T-cell (primary cell): Measurements from ENCODE around the gene NAV2. TPM values are rescaled to one million over a fixed set of nuclear protein-coding genes. Genes with fewer than 3 reads are reported as not detected.

Experiments
- ATAC-seq, 4 experiments: fragments of 200-7000 bp in 3 of 4; fragments of 150-1000 bp in 1 of 4; cut with Tn5 transposase; replicated peaks in 1 of 4; 1 replicate in 3 of 4; 2 replicates in 1 of 4; pipeline ENCODE4 v1.10.0; 2021; ENCODE audit warnings: moderate library complexity in 3 of 4, mild to moderate bottlenecking in 2 of 4, moderate number of reproducible peaks in 1 of 4
- CTCF ChIA-PET, 2 donors: fragments of 300-600 bp; sonication (Branson Sonifier 250); formaldehyde crosslinking; loops; one replicate each; lab custom pipeline; 2022; ENCODE audit warnings: antibody characterized with exemption in 2 of 2; lab: Charles Lee
- POLR2A ChIA-PET, 2 donors: fragments of 300-600 bp; sonication (Branson Sonifier 250); formaldehyde crosslinking; loops; one replicate each; lab custom pipeline; 2022; ENCODE audit warnings: antibody characterized with exemption in 2 of 2; lab: Charles Lee
- DNase-seq, 35 experiments: peaks; one replicate each; pipeline versions ENCODE4 v3.0.0 to v3.0.0-alpha.2; 2013 to 2023
- H3K27ac ChIP-seq: one replicate; pipeline ENCODE4 v1.5.1; 2013; ENCODE audit warnings: low read length
- H3K27me3 ChIP-seq, 2 experiments: replicated peaks in 1 of 2; 1 replicate in 1 of 2; 2 replicates in 1 of 2; pipeline versions ENCODE4 v1.6.1 to v1.7.0; 2013; ENCODE audit warnings: low read length in 1 of 2, mixed read lengths in 1 of 2; ENCODE audit not compliant: control insufficient read depth in 2 of 2, insufficient read depth in 2 of 2; ENCODE audit errors: extremely low read depth in 1 of 2
- H3K36me3 ChIP-seq, 2 donors: 1 replicate in 1 of 2; 2 replicates in 1 of 2; pipeline versions ENCODE4 v1.6.1 to v1.7.0; 2013; ENCODE audit warnings: low read length in 1 of 2; ENCODE audit not compliant: control insufficient read depth in 2 of 2, insufficient read depth in 1 of 2; ENCODE audit errors: extremely low read depth in 1 of 2
- H3K4me1 ChIP-seq, 2 experiments: 1 replicate in 1 of 2; 2 replicates in 1 of 2; pipeline versions ENCODE4 v1.6.1 to v1.7.0; 2013; ENCODE audit warnings: low read length in 2 of 2, mixed read lengths in 1 of 2; ENCODE audit not compliant: insufficient read depth in 2 of 2, control insufficient read depth in 1 of 2; ENCODE audit errors: extremely low read depth in 1 of 2
- H3K4me3 ChIP-seq, 2 donors: 1 replicate in 1 of 2; 2 replicates in 1 of 2; pipeline versions ENCODE4 v1.5.1 to v1.7.0; 2013; ENCODE audit warnings: mild to moderate bottlenecking in 2 of 2, low read length in 1 of 2, moderate library complexity in 1 of 2; ENCODE audit not compliant: control insufficient read depth in 1 of 2; ENCODE audit errors: extremely low read depth in 1 of 2
- H3K9me3 ChIP-seq: 2 replicates; pipeline ENCODE4 v1.7.0; 2013
- H3K27ac Mint-ChIP-seq, 2 donors: one replicate each; pipeline ENCODE4 v1.8.0; 2020 to 2021; ENCODE audit warnings: mild to moderate bottlenecking in 2 of 2, mixed read lengths in 2 of 2
- H3K27me3 Mint-ChIP-seq, 2 donors: one replicate each; pipeline ENCODE4 v1.8.0; 2021 to 2022; ENCODE audit warnings: mixed read lengths in 2 of 2
- H3K36me3 Mint-ChIP-seq: one replicate; pipeline ENCODE4 v1.8.0; 2021; ENCODE audit warnings: mixed read lengths
- H3K4me1 Mint-ChIP-seq, 3 donors: one replicate each; pipeline ENCODE4 v1.8.0; 2020 to 2022; ENCODE audit warnings: mixed read lengths in 3 of 3, mild to moderate bottlenecking in 1 of 3
- H3K4me3 Mint-ChIP-seq, 3 donors: one replicate each; pipeline ENCODE4 v1.8.0; 2020 to 2022; ENCODE audit warnings: mild to moderate bottlenecking in 3 of 3, mixed read lengths in 3 of 3, moderate library complexity in 3 of 3
- H3K9me3 Mint-ChIP-seq, 3 donors: one replicate each; pipeline ENCODE4 v1.8.0; 2020 to 2022; ENCODE audit warnings: mixed read lengths in 3 of 3
- WGBS: methylation state at CpG from one replicate; pipeline ENCODE4 v1.1.5; 2013; ENCODE audit warnings: missing lambda C conversion rate; ENCODE audit not compliant: insufficient coverage; 5-methylcytosine and 5-hydroxymethylcytosine counted together
- total RNA-seq, 35 experiments: library from RNA in 6 of 35; stranded (reverse) in 6 of 35; fragments of 120-200 nt in 1 of 35; gene quantifications; one replicate each; pipeline versions ENCODE4 v1.2.1 to v1.2.4 and lab custom pipeline; 2013 to 2026

The NAV2 gene
- total RNA-seq, 5 donors from 2014 or later (not counting 1 experiment from before 2014, with no cell fraction given), result 0.55 to 3.0 (median 1.8) TPM

GRCh38 chr11:19725379-19726079 lies 12.9 kb downstream of the NAV2 start:
- H3K36me3 Mint-ChIP-seq, result no peaks in the 10 kb centered on the region
- CTCF ChIA-PET, result no interaction called here
- no peaks in the 10 kb centered on the region for H3K9me3 ChIP-seq
- H3K27ac ChIP-seq, result no peak overlapping the region
- no peak for ATAC-seq
- peaks cover 0 to 3% of the 10 kb centered on the region in 2 experiments for H3K27me3 ChIP-seq
- H3K27ac Mint-ChIP-seq, result peak overlapping the region; percentile 93 to 94
- DNase-seq, result no peak
- H3K36me3 ChIP-seq, result no peaks in the 10 kb centered on the region
- 83% methylated on average over 7 of the region's 12 CpGs for WGBS
- no peaks in the 10 kb centered on the region for H3K9me3 Mint-ChIP-seq
- H3K4me1 ChIP-seq, result peaks cover 0 to 31% of the 10 kb centered on the region in 2 experiments
- POLR2A ChIA-PET, result no interaction called here
- peaks cover 19 to 39% (median 36%) of the 10 kb centered on the region in 3 donors for H3K4me1 Mint-ChIP-seq
- H3K4me3 Mint-ChIP-seq, result no peak overlapping the region
- H3K27me3 Mint-ChIP-seq, result peaks cover 0 to 3% of the 10 kb centered on the region in 2 donors
- no peak overlapping the region for H3K4me3 ChIP-seq

GRCh38 chr11:19727246-19727645 lies 14.6 kb downstream of the NAV2 start:
- Histone ChIP-seq H3K9me3 (no peaks in the 10 kb centered on the region), H3K27ac (no peak overlapping the region), H3K4me1 (peaks cover 0 to 30% of the 10 kb centered on the region in 2 experiments), H3K4me3 (no peak overlapping the region), H3K27me3 (peaks cover 0 to 3% of the 10 kb centered on the region in 2 experiments), H3K36me3 (no peaks in the 10 kb centered on the region)
- WGBS, result 83% methylated on average over 1 of the region's 1 CpG
- ChIA-PET CTCF (no interaction called here), POLR2A (no interaction called here)
- Mint-ChIP-seq H3K4me3 (no peak overlapping the region), H3K36me3 (no peaks in the 10 kb centered on the region), H3K27me3 (peaks cover 0 to 3% of the 10 kb centered on the region in 2 donors), H3K4me1 (peaks cover 19 to 32% (median 30%) of the 10 kb centered on the region in 3 donors), H3K9me3 (no peaks in the 10 kb centered on the region), H3K27ac (no peak overlapping the region)
- ATAC-seq (no peak), DNase-seq (no peak)

GRCh38 chr11:19728436-19728835 lies 15.8 kb downstream of the NAV2 start:
- CTCF ChIA-PET, result no interaction called here

DNA sequence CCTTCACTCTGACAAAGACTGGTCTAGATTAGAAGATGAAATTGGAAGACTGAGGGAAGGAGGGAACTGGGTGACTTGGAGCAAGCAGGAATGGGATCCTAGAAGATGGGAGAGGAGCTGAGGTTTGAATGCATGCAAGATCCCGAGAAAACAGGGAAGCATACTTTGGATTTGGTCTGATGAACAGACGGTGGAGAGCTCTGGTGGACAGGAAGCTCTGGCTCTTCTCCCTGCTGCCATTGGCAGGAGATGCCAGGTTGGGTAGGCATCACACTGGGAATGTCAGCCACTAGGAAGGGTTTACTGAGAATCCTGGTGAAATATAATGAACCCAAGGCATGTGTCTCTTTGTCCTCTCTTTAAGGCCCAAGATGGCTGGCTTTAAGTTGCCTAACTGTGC lies 16.5 kb downstream of the NAV2 start:
- POLR2A ChIA-PET, result interaction anchor here in 1 of 2 donors (0.6 kb wide), 1 partner anchor 648 kb away, joined by 3 read pairs; no protein-coding TSS in a partner anchor
- H3K36me3 Mint-ChIP-seq, result no peaks in the 10 kb centered on the region
- Histone ChIP-seq H3K36me3 (no peaks in the 10 kb centered on the region), H3K9me3 (no peaks in the 10 kb centered on the region), H3K4me3 (no peak overlapping the region), H3K27ac (no peak overlapping the region), H3K27me3 (peaks cover 0 to 3% of the 10 kb centered on the region in 2 experiments), H3K4me1 (peaks cover 0 to 12% of the 10 kb centered on the region in 2 experiments)
- CTCF ChIA-PET, result no interaction called here
- H3K9me3 Mint-ChIP-seq, result no peaks in the 10 kb centered on the region
- ATAC-seq, result no peak
- H3K4me1 Mint-ChIP-seq, result peaks cover 2 to 13% (median 11%) of the 10 kb centered on the region in 3 donors
- no peak overlapping the region for H3K4me3 Mint-ChIP-seq
- no peak overlapping the region for H3K27ac Mint-ChIP-seq
- 70% methylated on average over 2 of the region's 2 CpGs for WGBS
- no peak for DNase-seq
- peaks cover 0 to 3% of the 10 kb centered on the region in 2 donors for H3K27me3 Mint-ChIP-seq

More at GRCh38 chr11:19728436-19728835, 15.8 kb downstream of the NAV2 start:
- Mint-ChIP-seq H3K4me3 (no peak overlapping the region), H3K27ac (no peak overlapping the region), H3K27me3 (peaks cover 0 to 3% of the 10 kb centered on the region in 2 donors), H3K4me1 (peaks cover 9 to 20% (median 18%) of the 10 kb centered on the region in 3 donors), H3K9me3 (no peaks in the 10 kb centered on the region), H3K36me3 (no peaks in the 10 kb centered on the region)
- Histone ChIP-seq H3K4me3 (no peak overlapping the region), H3K36me3 (no peaks in the 10 kb centered on the region), H3K27ac (no peak overlapping the region), H3K27me3 (peaks cover 0 to 3% of the 10 kb centered on the region in 2 experiments), H3K9me3 (no peaks in the 10 kb centered on the region), H3K4me1 (peaks cover 0 to 19% of the 10 kb centered on the region in 2 experiments)
- 100% methylated on average over 2 of the region's 4 CpGs for WGBS
- ATAC-seq (no peak), DNase-seq (no peak)
- POLR2A ChIA-PET, result no interaction called here

GRCh38 chr11:19730373-19730772 lies 17.7 kb downstream of the NAV2 start:
- no peak overlapping the region for H3K27ac Mint-ChIP-seq
- no peak overlapping the region for H3K4me3 Mint-ChIP-seq
- ATAC-seq (no peak), DNase-seq (no peak)
- H3K9me3 Mint-ChIP-seq, result no peaks in the 10 kb centered on the region
- H3K36me3 Mint-ChIP-seq, result no peaks in the 10 kb centered on the region
- peaks cover 0 to 5% of the 10 kb centered on the region in 2 experiments for H3K27me3 ChIP-seq
- H3K27me3 Mint-ChIP-seq, result peaks cover 0 to 3% of the 10 kb centered on the region in 2 donors
- peaks cover 0 to 2% (median 0%) of the 10 kb centered on the region in 3 donors for H3K4me1 Mint-ChIP-seq
- H3K36me3 ChIP-seq, result no peaks in the 10 kb centered on the region
- 89% methylated on average over 11 of the region's 11 CpGs for whole genome bisulfite sequencing
- no peaks in the 10 kb centered on the region for H3K4me1 ChIP-seq
- H3K27ac ChIP-seq, result no peak overlapping the region
- ChIA-PET CTCF (interaction anchor here in 1 of 2 donors (0.6 kb wide), 1 partner anchor 173 kb away, joined by 5 read pairs; no protein-coding TSS in a partner anchor), POLR2A (no interaction called here)
- H3K9me3 ChIP-seq, result no peaks in the 10 kb centered on the region
- no peak overlapping the region for H3K4me3 ChIP-seq

DNA sequence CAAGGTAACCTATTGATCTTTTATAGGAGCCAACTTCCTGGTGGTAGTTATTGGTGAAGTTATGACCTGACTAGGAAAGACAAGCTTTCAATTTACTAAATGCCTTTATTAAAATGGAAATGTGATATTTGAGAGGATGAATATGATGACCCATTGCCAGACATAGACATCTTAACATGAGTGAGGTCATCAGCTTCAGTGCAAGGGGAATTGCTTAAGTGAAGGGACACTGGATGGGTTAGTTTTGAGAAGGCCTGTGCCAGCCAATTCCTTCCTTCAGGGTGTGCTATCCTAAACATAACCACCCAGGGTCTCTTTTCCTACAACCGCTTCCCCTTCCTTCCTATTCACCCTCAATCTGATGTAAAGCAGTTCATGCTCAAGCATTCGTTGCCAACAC lies 21.5 kb downstream of the NAV2 start:
- Mint-ChIP-seq H3K4me3 (no peak overlapping the region), H3K9me3 (no peaks in the 10 kb centered on the region), H3K36me3 (no peaks in the 10 kb centered on the region), H3K27ac (no peak overlapping the region), H3K27me3 (no peaks in the 10 kb centered on the region), H3K4me1 (no peaks in the 10 kb centered on the region)
- no peak overlapping the region for H3K4me3 ChIP-seq
- POLR2A ChIA-PET, result no interaction called here
- WGBS, result 100% methylated on average over 1 of the region's 2 CpGs
- CTCF ChIA-PET, result no interaction called here
- no peak for ATAC-seq
- no peaks in the 10 kb centered on the region for H3K4me1 ChIP-seq
- H3K36me3 ChIP-seq, result no peaks in the 10 kb centered on the region
- DNase-seq, result no peak
- H3K9me3 ChIP-seq, result no peaks in the 10 kb centered on the region
- peaks cover 0 to 10% of the 10 kb centered on the region in 2 experiments for H3K27me3 ChIP-seq
- H3K27ac ChIP-seq, result no peak overlapping the region
